NAMALWA (cell line): ENCODE results near the gene ASIC1.
A peak's percentile ranks its signal among the peaks of the same experiment; 100 is the strongest.

Experiments
- DNase-seq: peaks from one replicate; pipeline ENCODE4 v3.0.0-alpha.2; 2015; ENCODE audit warnings: low spot score

Gene ASIC1

DNA sequence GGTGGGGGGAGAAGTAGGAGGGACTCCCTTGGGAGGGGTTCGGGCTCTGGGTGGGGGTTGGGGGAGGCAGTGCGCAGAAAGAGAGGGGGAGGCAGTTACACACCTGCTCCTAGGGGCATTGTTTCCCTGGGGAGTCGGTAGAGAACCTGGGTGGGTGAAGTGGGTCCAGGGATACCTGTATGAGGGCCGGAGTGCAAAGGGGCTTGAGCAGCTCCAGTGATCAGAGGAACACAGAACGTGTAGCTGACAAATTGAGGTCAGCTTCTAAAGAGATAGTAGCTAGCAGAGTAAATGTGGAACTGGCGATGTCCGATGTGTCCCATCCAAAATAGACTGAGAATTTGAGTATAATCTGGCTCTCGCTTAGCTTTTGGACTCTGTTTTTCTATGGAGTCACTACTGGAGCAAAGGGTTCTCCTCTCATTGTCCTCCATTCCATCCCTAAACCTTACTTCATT lies 28.2 kb downstream of the ASIC1 start:
- DNase-seq, result no peak

DNA sequence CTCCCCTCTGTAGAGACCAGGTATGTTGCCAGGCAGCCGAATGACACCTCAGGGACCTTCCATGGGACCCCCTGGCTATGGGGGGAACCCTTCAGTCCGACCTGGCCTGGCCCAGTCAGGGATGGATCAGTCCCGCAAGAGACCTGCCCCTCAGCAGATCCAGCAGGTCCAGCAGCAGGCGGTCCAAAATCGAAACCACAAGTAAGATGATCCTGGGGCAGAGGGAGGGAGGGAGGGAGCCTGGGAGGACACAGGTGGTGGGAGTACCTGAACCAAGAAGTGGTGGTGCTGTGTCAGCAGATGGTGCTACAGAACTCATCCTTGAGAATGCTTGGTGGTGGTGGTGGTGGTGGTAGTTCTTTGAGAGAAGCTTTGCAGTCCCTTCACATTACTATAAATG lies 28.8 kb downstream of the ASIC1 start:
- no peak for DNase-seq

DNA sequence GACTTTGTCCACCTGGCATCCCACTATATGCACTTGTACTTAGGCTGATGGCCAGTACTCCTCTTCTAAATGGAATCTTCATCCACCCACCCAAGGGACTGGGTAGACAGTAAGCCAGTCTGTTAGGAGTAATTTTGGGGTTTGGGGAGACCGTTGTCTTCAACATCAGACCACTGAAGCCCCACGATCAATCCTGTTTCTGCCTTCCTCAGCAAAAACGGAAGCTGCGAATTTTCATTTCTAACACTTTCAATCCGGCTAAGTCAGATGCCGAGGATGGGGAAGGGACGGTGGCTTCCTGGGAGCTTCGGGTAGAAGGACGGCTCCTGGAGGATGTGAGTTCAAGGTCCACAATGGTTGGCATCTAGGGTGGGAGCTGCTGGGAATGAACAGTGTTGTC lies 29.8 kb downstream of the ASIC1 start:
- no peak for DNase-seq

DNA sequence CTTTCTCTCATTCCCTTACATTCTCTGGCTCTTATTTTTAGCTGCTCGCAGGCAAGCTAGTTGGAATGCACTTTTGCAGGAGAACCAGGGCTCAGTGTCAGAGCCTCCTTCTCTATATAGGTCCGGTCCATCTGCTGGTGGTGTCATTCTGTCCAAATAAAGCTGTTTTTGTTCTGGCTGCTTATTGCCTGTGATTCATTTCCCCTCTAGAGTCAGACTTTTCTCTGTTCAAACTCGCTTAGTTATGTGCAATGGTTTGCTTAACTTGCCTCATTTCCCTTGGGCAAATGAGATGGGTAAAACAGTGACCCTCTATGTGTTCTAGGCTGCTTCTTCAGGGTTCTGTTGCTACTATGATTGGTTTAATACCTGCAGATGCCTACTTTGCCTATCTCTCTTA lies 30.6 kb downstream of the ASIC1 start:
- DNase-seq, result no peak

DNA sequence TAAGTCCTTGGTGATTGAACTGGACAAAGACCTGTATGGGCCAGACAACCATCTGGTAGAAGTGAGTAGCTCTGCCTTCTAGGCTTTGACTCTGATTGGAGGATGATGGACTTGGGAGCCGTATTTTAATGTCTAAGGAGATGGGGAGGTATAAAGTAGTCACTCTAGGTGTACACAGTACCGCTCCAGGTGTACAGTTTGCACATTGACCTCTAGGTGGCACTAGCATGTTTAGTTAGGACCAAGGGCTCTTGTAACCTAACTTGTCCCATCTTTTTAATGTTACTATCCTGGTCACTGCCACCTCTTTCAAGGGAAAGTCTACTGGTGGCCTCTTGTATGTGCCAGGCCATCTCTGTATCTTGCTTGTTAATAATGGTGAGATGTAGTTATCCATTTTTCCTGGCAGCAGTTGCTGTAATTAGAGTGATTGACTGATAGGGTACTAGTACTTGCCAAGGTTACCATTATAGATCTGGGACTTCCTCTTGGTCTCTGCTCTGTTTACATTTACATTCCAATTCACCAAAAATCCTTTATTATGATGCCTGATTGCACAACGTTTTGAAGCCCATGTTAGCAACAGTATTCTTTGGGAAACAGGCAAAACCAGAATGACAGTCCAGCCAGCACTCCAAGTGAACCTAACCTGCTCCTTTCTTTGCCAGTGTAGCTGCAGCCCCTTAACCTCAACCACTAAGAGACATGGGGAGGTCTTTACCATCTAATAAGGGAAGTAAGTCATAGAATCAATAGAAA lies 31.4 kb downstream of the ASIC1 start:
- peak; percentile 81 for DNase-seq

DNA sequence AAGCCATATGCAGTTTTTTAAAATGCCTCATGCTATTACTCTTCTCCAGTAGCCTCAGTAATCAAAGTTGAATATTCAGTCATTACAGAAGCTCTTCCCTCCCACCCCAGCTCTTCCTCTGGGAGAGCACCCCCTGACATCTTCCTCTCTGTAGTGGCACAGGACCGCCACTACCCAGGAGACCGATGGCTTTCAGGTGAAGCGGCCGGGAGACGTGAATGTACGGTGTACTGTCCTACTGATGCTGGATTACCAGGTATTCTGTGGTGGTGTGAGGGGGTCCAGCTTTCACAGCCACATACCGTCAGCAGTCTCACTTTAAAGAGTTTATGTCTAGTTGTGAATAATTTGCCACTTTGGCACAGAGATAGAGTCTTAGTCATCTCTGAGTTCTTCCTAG lies 32.3 kb downstream of the ASIC1 start:
- no peak for DNase-seq

DNA sequence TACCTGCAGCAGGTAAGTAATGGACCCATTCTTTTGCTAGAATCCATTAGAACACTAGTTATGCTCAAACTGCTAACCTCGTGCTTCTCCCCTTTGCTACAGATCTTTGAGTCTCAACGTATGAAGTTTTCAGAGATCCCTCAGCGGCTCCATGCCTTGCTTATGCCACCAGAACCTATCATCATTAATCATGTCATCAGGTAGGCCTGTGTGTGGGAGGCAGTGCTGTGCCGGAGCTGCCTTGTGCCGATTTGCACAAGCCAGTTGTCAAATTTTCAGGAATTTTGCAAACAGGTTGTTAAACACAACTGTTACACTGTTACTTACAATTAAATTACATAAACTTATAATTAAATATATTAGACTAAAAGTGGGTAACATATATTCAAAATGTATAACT lies 33.0 kb downstream of the ASIC1 start:
- DNase-seq, result no peak

DNA sequence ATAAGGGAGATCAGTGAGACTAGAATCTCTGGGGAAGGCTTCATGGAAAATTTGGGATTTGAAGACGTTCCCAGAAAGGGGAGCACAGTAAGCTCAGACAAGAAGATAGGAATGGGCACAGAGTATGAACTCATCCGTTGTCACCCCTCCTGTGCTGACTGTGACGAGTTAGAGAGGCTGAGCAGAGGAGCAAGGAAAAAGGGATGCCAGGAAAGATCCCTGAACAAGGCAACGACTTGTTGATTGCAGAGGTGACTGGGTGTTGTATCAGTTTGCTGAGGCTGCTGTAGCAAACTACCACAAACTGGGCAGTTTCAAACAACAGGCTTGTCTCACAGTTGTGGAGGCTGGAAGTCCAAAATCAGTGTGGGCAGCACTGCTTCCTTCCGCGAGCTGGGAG lies 40.6 kb downstream of the ASIC1 start:
- DNase-seq, result no peak

DNA sequence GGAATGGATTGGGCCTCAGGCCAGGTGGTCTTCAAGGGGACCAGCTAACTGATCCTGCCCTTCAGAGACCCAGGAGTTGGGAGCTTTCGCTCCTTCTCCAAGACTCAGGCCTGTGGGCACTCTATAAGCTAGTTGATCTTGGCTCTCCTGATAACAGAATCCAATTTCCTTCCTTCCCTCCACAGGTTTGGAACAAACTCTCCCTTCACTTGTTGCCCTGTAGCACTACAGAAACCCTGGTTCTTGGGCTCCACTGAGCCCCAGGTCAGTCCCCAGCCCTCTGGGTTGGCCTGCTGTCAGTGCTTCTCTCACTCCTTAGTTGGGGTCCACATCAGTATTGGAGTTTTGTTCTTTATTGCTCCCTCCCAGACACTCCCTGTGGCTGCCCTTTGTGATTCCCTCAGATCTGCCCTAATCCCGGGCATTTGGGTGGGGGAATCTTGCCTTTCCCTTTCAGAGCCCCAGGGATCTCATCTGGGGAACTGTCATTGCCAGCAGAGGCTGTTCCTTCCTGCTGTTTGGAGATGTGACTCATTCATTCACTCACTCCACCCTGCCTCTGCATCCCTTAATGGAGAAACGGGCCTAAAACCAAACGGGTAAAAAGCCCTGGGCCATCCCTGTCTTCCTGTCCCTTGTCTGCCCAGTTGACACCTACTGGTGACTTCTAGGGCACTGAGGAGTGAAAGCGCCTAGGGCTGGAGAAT lies 42.1 kb downstream of the ASIC1 start:
- DNase-seq, result no peak

DNA sequence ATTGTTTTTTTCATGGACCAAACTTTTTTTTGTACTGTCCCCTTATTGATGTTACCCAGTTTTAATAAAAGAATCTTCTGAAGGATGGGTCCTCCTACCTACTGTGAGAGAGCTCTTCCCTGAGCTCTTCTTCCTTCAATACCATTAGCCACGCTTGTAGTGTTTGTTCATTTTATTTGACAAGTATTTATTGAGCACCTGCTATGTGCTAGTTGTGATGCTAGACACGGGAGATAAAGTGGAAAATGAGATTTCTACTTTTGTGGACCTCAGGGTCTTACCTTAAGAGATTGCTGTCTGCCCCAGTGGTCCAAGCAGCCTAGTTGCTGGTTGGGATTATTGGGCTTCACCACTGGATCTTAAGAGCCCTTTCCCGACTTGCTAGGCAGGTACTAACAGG lies 43.2 kb downstream of the ASIC1 start:
- DNase-seq, result no peak

DNA sequence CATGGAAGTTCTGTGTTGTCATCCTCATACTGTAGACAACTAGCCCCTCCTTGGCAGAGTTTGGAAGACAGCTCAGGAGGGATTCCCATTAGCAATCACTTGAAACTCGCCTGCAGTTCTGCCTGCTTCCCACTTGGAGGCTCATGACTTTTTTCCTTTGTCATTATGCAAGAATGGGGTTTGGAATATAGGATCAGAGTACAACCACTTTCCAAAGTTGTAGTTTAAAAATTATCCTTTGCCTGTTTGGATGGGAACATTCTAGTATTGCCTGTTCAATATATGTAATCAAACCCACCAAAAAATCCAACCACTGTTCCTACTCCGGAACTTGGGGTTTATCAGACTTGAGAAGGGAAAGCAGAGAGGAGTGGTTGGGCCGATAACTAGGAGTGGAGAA lies 44.3 kb downstream of the ASIC1 start:
- DNase-seq, result no peak

DNA sequence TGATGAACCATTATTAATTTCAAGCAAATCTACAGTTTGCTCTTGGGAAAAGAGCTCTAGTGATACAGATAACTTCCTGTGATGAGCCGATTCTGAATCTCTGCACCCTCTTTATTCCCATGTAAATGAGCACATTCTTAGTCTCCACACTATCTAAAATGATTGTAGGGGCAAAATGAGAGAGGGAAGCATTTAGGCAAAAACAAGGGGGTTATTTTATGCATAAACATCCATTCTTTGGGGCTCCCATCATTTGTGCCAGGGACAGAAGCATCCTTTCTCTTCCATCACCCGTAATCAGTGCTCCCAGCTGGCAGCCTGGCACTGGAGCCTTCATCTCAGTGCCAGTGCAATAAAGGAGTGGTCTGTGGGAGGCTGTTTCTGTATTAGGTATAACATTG lies 44.7 kb downstream of the ASIC1 start:
- DNase-seq, result no peak

DNA sequence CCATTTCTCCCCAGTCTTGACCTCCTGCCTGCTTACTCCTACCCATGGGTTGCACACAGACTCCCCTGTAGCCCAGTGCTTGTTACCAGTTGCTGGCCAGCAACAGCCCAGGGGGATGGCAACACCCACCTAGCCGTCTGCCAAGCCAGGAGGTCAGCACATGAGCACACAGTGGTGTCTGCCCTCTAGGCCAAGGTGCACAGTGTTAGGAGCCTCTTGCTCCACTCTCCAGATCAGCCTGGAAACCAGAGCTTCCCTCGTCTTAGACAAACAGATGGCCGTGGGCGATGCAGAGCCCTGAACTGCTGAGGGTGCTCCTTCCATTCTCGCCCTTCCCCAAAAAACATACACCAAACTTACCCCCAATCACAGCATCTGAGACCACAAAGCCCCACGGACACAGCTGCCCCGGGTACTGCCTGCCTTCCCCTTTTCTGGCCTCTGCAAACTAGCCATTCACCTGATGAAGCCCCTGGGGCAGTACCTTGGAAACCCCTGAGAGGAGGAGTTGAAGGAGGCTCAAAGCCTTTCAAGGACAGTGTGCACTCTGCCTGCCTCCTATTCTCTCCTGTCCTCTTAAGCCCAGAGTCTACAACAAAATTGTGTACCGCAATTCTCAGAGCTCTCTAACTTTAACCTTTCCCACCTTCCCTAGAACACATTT lies 45.4 kb downstream of the ASIC1 start:
- no peak for DNase-seq

DNA sequence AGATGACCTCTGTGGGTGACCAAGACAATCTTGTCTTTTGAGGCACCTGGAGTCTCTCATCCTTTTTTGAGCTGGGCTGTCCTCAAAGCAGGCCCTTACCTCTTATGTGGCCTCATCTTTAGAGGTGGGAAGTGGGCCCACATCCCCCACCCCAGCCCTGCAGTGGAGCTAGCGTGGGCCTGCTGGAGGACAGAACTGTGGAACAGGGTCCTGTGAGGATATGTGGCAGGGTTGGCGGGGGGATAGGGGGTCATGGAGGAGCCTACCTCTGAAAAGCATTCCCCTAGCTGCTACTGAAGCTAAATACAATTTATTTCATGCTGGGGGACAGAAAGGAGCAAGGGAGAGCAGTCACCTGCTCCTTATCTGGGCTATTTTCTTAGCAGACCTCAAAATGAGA lies 46.0 kb downstream of the ASIC1 start:
- no peak for DNase-seq

DNA sequence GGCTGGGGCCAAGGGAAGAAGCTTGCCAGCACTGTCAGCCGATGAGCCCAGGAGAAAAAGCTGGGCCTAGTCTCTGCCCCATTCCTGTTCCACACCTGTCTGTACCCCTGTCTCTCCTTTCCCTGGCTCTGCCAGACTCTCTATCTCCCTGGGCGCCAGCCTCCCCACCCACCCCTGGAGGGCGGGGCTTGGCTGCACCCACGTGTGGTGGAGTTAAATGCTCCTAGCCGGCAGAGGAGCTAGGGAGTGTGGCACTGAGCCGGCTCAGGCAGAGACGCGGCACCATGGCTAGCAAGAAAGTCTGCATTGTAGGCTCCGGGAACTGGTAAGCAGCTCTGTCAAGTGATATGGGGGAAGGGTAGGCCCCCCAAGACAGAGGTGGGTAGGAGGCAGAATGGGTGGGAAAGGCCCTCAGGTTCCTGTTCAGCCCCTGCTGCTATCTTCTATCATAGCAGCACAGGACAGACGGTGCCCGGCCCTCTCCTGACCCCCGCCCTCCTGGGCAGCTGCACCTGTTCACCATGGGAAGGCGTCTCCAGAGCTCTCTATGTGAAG lies 46.4 kb downstream of the ASIC1 start, which contains the start of gene GPD1:
TSS of gene GPD1 (plus strand) at position 242 of the 555 bp plus-strand sequence. CDS start at position 285, 43 bp downstream.
- no peak for DNase-seq

DNA sequence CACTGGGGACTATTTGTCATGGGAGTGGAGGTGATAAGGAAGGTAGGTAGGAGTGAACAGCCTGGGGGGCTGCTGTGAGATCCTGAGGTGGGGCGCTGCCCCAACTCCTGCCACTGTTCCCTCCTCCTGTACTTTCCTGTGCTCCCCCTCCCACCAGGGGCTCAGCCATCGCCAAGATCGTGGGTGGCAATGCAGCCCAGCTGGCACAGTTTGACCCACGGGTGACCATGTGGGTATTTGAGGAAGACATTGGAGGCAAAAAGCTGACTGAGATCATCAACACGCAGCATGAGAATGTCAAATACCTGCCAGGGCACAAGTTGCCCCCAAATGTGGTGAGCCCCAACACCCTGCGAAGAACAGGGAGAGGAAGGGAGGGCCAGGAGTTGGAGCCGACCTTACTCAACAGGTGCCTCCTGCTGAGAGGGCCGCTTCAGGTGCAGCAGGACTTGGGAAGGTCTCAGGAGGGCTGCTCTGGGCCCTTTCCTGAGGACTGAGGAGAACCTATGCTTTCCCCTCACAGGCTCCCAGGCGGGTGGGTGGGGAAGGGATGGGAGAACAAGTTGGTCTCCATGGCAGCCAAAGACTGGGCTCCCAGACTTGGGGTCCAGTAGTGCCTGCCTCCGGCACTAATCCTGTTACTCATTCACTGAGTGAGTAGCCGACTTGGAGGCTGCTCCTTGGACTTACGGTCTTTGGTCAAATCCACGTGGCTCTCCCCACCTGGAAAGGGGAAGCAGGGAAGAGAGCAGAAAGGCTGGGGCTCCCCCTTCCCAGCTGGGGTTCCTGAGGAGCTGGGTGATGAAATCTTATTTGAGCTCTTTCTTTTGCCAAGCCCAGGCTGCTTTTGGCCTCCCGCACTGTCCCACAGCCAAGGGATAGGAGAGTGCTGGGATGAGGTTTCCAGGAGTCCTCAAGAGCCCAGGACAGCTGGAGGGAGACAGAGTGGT lies 47.3 kb downstream of the ASIC1 start:
- DNase-seq, result no peak

DNA sequence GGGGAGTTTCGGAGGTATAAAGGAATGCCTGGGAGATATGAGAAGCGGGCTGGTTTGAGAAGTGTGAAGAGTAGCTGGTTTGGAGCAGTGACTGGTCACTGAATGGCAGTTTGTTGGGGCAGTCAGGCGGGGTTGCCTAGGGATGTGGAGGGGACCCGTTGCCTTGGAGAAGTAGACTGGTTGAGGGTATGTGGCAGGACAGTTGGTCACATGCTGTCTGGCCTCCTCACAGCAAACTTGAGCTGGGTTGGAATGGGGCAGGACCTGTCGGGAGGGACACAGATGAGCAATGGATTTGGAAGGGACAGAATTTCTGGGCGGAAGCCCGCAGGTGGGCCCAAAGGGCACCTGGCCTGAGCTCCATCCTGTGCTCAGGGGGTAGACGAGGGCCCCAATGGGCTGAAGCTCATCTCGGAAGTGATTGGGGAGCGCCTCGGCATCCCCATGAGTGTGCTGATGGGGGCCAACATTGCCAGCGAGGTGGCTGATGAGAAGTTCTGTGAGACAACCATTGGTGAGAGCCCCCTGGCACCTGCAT lies 48.6 kb downstream of the ASIC1 start:
- DNase-seq, result no peak

DNA sequence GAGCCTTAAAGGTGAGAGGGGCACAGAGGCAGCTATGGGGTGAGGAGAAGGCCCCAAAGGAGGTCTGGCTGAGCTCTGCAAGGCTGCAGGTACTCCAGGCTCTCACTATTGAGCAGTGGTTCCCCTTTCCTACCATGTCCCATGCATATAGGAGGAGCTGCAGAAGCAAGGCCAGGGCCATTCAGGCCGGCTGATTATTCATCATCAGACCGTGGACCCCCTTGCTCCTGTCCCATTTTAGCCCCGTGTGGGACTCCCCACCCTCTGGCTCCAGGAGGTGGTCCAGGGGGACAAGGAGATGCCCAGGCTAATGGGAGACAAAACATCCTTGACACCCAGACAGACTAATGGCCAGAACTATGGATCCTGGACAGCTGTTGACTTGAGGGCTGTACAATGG lies 49.5 kb downstream of the ASIC1 start:
- DNase-seq, result no peak

DNA sequence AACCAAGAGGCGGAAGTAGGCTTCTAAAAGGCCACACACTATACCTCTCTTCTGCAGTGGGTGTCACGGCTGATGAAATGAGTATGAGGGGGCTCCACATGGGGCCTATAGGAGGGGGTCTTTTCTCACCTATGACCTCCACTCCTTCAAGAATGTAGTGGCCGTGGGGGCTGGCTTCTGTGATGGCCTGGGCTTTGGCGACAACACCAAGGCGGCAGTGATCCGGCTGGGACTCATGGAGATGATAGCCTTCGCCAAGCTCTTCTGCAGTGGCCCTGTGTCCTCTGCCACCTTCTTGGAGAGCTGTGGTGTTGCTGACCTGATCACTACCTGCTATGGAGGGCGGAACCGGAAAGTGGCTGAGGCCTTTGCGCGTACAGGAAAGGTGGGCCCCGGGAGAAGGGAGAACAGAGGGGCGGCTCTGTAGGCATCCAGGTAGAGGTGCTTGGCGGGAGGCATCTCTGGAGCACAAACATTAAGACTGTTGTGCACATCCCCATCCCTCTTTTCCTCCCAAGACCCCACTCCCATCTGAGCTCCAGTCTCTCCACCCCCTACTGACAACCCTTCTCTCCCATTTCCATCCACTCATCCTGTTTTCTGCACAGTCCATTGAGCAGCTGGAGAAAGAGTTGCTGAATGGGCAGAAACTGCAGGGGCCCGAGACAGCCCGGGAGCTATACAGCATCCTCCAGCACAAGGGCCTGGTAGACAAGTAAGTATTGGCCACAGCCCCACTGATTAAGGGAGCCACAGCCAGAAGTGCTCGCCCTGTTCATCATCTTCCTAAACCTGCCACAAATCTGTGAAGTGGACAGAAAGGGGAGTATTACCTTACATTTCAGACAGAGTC lies 50.2 kb downstream of the ASIC1 start:
- no peak for DNase-seq

DNA sequence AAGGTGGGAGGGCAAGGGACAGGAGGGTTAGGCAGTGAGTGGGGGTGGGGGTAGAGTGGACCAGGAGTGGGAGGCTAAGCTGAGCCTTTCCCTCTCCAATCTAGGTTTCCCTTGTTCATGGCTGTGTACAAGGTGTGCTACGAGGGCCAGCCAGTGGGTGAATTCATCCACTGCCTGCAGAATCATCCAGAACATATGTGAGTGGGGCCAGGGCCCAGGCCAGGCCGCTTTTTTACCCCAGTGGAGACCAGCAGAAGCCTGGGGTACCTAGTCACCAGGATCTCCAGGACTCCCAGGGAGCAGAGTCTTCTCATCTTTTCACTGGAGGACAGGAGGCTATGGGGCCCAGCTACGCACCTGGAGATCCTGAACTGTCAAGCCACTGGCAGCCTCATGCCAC lies 51.9 kb downstream of the ASIC1 start:
- no peak for DNase-seq
